GM13977 (cell line): Measurements from ENCODE around the gene WBP4.

Source experiments
- DNase-seq: peaks from one replicate; pipeline ENCODE4 v3.0.0; 2012; ENCODE audit warnings: low spot score
- in situ Hi-C: fragments of 300-500 bp; cut with MboI; formaldehyde crosslinking; loops from one replicate; pipeline ENCODE4 v1.12.0; 2022; ENCODE audit warnings: low sequenced_read_pairs, low pct_unique_long_range_greater_than_20kb, mixed read lengths, inconsistent platforms; ENCODE audit not compliant: unreplicated experiment
- TF ChIP-seq, protein P1 (sequence below): IDR thresholded peaks from 2 replicates; pipeline ENCODE4 v1.5.1; 2012; ENCODE audit warnings: mild to moderate bottlenecking, control low read depth; ENCODE audit not compliant: insufficient read depth; ENCODE audit errors: extremely low read depth, missing control alignments

Gene WBP4

DNA sequence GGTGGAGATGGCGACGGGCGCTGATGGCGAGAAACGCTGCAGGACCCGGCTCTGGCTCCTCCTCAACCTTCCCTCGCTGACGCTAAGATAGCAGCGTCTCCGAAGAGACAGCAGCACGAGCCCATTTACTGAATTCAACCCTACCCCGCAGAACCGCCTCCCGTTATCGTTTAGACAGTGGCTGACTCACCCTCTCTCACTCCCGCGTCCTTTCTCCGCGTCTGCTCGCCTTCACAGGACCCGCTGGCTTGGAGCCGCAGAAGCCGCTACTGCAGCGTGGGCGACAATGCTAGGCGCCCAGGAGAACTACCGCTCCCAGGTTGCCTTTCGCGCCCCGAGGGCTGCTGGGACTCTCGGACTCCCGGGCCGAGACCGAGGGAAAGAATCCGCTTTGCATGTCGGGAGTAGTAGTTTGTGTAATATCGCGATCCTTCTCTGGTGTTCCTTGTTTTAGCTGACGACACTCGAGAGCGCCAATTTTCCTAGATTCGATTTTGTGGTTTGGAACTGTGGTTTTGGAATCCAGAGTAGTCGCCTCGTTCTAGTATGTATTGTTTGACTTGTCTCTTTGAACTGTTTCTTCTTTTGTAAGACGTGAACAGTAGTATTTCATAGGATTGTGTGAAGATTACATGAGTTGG, 71.3 kb downstream of the WBP4 start, which contains the start of gene KBTBD6:
Gene KBTBD6, minus strand, starts transcription at position 291 of the 641 bp plus-strand sequence. CDS start 291 bp downstream, outside the sequence.
- TF ChIP-seq, protein P1, sequence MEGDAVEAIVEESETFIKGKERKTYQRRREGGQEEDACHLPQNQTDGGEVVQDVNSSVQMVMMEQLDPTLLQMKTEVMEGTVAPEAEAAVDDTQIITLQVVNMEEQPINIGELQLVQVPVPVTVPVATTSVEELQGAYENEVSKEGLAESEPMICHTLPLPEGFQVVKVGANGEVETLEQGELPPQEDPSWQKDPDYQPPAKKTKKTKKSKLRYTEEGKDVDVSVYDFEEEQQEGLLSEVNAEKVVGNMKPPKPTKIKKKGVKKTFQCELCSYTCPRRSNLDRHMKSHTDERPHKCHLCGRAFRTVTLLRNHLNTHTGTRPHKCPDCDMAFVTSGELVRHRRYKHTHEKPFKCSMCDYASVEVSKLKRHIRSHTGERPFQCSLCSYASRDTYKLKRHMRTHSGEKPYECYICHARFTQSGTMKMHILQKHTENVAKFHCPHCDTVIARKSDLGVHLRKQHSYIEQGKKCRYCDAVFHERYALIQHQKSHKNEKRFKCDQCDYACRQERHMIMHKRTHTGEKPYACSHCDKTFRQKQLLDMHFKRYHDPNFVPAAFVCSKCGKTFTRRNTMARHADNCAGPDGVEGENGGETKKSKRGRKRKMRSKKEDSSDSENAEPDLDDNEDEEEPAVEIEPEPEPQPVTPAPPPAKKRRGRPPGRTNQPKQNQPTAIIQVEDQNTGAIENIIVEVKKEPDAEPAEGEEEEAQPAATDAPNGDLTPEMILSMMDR: no peak
- DNase-seq: peak; percentile 85
- in situ Hi-C loops: no loop called here
